HepG2 (cell line): ENCODE data around the gene ACACA. TPM values are rescaled to one million over a fixed set of nuclear protein-coding genes. Genes with fewer than 3 reads are reported as not detected.

Experiments
- ATAC-seq: fragments of 200-7000 bp; cut with Tn5 transposase; 3 replicates; pipeline ENCODE4 v1.9.1; 2020; ENCODE audit warnings: mild to moderate bottlenecking, moderate library complexity
- BruUV-seq: library from RNA; stranded (reverse); fragments of 400-500 nt; replicated peaks from 2 replicates; lab custom pipeline; 2021; lab: Mats Ljungman, UMichigan
- CTCF ChIA-PET: fragments of 300-600 bp; formaldehyde crosslinking; extraction: SDS; loops from one replicate; lab custom pipeline; 2021; ENCODE audit warnings: low total read pairs, inconsistent platforms, low intra/inter-chr PET ratio; lab: Yijun Ruan, JAX
- POLR2A ChIA-PET: fragments of 350-600 bp; sonication (Branson Sonifier 250); formaldehyde crosslinking; loops from one replicate; lab custom pipeline; 2020; ENCODE audit warnings: antibody characterized with exemption, inconsistent platforms; lab: Yijun Ruan, JAX
- DNase-seq: peaks from one replicate; pipeline ENCODE4 v3.0.0-alpha.2; 2015; ENCODE audit warnings: low spot score
- FAIRE-seq: peaks from 3 replicates; lab custom pipeline; 2011; peaks lifted over from hg19 to GRCh38; lab: Jason Lieb, UNC
- H2AFZ ChIP-seq: one replicate; pipeline ENCODE4 v1.6.1; 2011; ENCODE audit warnings: low read length, inconsistent platforms
- H3K27ac ChIP-seq: fragments of 300-600 bp; 3 replicates; pipeline ENCODE4 v1.8.0; 2011; ENCODE audit warnings: mixed run types, mild to moderate bottlenecking, mixed read lengths, low read length, inconsistent platforms; ENCODE audit not compliant: insufficient read depth; ENCODE audit errors: extremely low read length
- H3K27me3 ChIP-seq, 2 experiments: fragments of 200-600 bp in 1 of 2; 2 replicates in 1 of 2; 3 replicates in 1 of 2; pipeline versions ENCODE4 v1.6.0 to v1.8.0; 2011; ENCODE audit warnings: low read length in 2 of 2, mild to moderate bottlenecking in 2 of 2, moderate library complexity in 2 of 2, inconsistent platforms in 1 of 2; ENCODE audit not compliant: insufficient read depth in 2 of 2, control insufficient read depth in 1 of 2
- H3K36me3 ChIP-seq, 2 experiments: fragments of 200-600 bp in 1 of 2; replicated peaks in 1 of 2; 2 replicates in 1 of 2; 3 replicates in 1 of 2; pipeline versions ENCODE4 v1.5.1 to v1.8.0; 2011; ENCODE audit warnings: low read length in 2 of 2, inconsistent platforms in 1 of 2; ENCODE audit not compliant: insufficient read depth in 2 of 2, control insufficient read depth in 1 of 2
- H3K4me1 ChIP-seq: 2 replicates; pipeline ENCODE4 v1.5.1; 2012; ENCODE audit warnings: low read length, inconsistent platforms; ENCODE audit not compliant: insufficient read depth
- H3K4me2 ChIP-seq: 2 replicates; pipeline ENCODE4 v1.6.0; 2011; ENCODE audit warnings: low read depth, low read length, inconsistent platforms
- H3K4me3 ChIP-seq, 3 experiments: fragments of 200-600 bp in 1 of 3; sonication (generic), shearing (Covaris generic) in 1 of 3; replicated peaks in 1 of 3; 2 replicates each; pipeline ENCODE4 v1.5.1; 2011 to 2016; ENCODE audit warnings: low read length in 3 of 3, inconsistent platforms in 2 of 3, low read depth in 2 of 3, mild to moderate bottlenecking in 2 of 3, control low read depth in 1 of 3, mixed read lengths in 1 of 3; ENCODE audit not compliant: insufficient read depth in 1 of 3
- H3K79me2 ChIP-seq: one replicate; pipeline ENCODE4 v1.6.1; 2011; ENCODE audit warnings: low read length, inconsistent platforms; ENCODE audit not compliant: insufficient read depth
- H3K9ac ChIP-seq: 2 replicates; pipeline ENCODE4 v1.6.0; 2011; ENCODE audit warnings: mild to moderate bottlenecking, low read depth, low read length, inconsistent platforms; ENCODE audit not compliant: insufficient read depth
- H3K9me3 ChIP-seq: 2 replicates; pipeline ENCODE4 v1.5.1; 2012; ENCODE audit warnings: mild to moderate bottlenecking, low read length
- H4K20me1 ChIP-seq: 2 replicates; pipeline ENCODE4 v1.6.0; 2011; ENCODE audit warnings: inconsistent platforms, mild to moderate bottlenecking, low read length, moderate library complexity; ENCODE audit not compliant: insufficient read depth
- ARNTL ChIP-seq: sonication (generic); formaldehyde crosslinking; IDR thresholded peaks from 2 replicates; pipeline ENCODE4 v1.4.0; 2020; ENCODE audit warnings: mild to moderate bottlenecking, missing genetic modification reagents
- DR1 ChIP-seq: sonication (generic); formaldehyde crosslinking; IDR thresholded peaks from 2 replicates; pipeline ENCODE4 v1.8.0; 2021; ENCODE audit warnings: mild to moderate bottlenecking, missing genetic modification reagents, inconsistent platforms
- ESRRA ChIP-seq: sonication (generic); formaldehyde crosslinking; IDR thresholded peaks from 2 replicates; pipeline ENCODE4 v1.5.1; 2020; ENCODE audit warnings: mild to moderate bottlenecking, low read depth, missing genetic modification reagents
- KLF11 ChIP-seq: IDR thresholded peaks from 2 replicates; pipeline ENCODE4 v1.6.1; 2016; ENCODE audit warnings: missing compliant biosample characterization
- MAFG ChIP-seq: sonication (generic); formaldehyde crosslinking; IDR thresholded peaks from 2 replicates; pipeline ENCODE4 v1.5.1; 2020; ENCODE audit warnings: mild to moderate bottlenecking, missing genetic modification reagents
- MAZ ChIP-seq, 2 experiments: sonication (generic) in 1 of 2; formaldehyde crosslinking in 1 of 2; IDR thresholded peaks; 2 replicates each; pipeline versions ENCODE4 v1.5.0 to v1.6.1; 2012 to 2020; ENCODE audit warnings: low read depth in 2 of 2, mild to moderate bottlenecking in 2 of 2, borderline replicate concordance in 1 of 2, improper control_type of control experiment in 1 of 2, low read length in 1 of 2, missing genetic modification reagents in 1 of 2, moderate library complexity in 1 of 2
- MTA1 ChIP-seq: sonication (generic); formaldehyde crosslinking; IDR thresholded peaks from 2 replicates; pipeline ENCODE4 v1.4.0; 2020; ENCODE audit warnings: missing genetic modification reagents, mild to moderate bottlenecking, borderline replicate concordance
- REL ChIP-seq: sonication (generic); formaldehyde crosslinking; conservative IDR thresholded peaks from 2 replicates; pipeline ENCODE4 v1.8.0; 2022; ENCODE audit warnings: mild to moderate bottlenecking, missing genetic modification reagents, moderate library complexity
- REXO4 ChIP-seq: sonication (generic); formaldehyde crosslinking; IDR thresholded peaks from 2 replicates; pipeline ENCODE4 v1.8.0; 2022; ENCODE audit warnings: missing genetic modification reagents, mild to moderate bottlenecking, borderline replicate concordance
- RFXAP ChIP-seq: sonication (generic); formaldehyde crosslinking; IDR thresholded peaks from 2 replicates; pipeline ENCODE4 v1.4.0; 2020; ENCODE audit warnings: missing genetic modification reagents, borderline replicate concordance
- TEAD3 ChIP-seq: optimal IDR thresholded peaks from 2 replicates; pipeline ENCODE3; 2016; ENCODE audit warnings: borderline replicate concordance
- THAP11 ChIP-seq: IDR thresholded peaks from 2 replicates; pipeline ENCODE4 v1.6.1; 2016; ENCODE audit warnings: missing biosample characterization, missing genetic modification reagents
- ZBTB34 ChIP-seq: sonication (generic); formaldehyde crosslinking; IDR thresholded peaks from 2 replicates; pipeline ENCODE4 v1.8.0; 2022; ENCODE audit warnings: mild to moderate bottlenecking, missing genetic modification reagents
- ZMYM3 ChIP-seq: sonication (generic); formaldehyde crosslinking; IDR thresholded peaks from 2 replicates; pipeline ENCODE4 v1.5.1; 2020; ENCODE audit warnings: mild to moderate bottlenecking, missing genetic modification reagents
- ZNF431 ChIP-seq: sonication (generic); formaldehyde crosslinking; IDR thresholded peaks from 2 replicates; pipeline ENCODE4 v1.9.0; 2022; ENCODE audit warnings: missing genetic modification reagents, low read depth, mild to moderate bottlenecking, borderline replicate concordance
- ZNF496 ChIP-seq: sonication (generic); formaldehyde crosslinking; IDR thresholded peaks from 2 replicates; pipeline ENCODE4 v1.8.1; 2023; ENCODE audit warnings: mild to moderate bottlenecking, moderate library complexity, missing genetic modification reagents; ENCODE audit not compliant: insufficient replicate concordance
- ZNF501 ChIP-seq: sonication (generic); formaldehyde crosslinking; IDR thresholded peaks from 2 replicates; pipeline ENCODE4 v1.5.1; 2020; ENCODE audit warnings: mild to moderate bottlenecking, moderate library complexity, missing genetic modification reagents
- ZNF589 ChIP-seq: sonication (generic); formaldehyde crosslinking; conservative IDR thresholded peaks from 2 replicates; pipeline ENCODE4 v1.8.0; 2022; ENCODE audit warnings: mild to moderate bottlenecking, moderate library complexity, missing genetic modification reagents
- WGBS: methylation state at CpG from one replicate; pipeline ENCODE4 v1.1.6; 2017; ENCODE audit warnings: low lambda C conversion rate; 5-methylcytosine and 5-hydroxymethylcytosine counted together
- in situ Hi-C: cut with HindIII; loops from 2 replicates; pipeline ENCODE4 v1.10.0; 2017; ENCODE audit warnings: low pct_unique_long_range_greater_than_20kb; ENCODE audit not compliant: extremely low pct_ligation_motif_present
- intact Hi-C: fragments of 100-400 bp; cut with micrococcal nuclease; formaldehyde crosslinking; loops from one replicate; pipeline ENCODE4 v1.10.0; 2022; ENCODE audit not compliant: unreplicated experiment
- polyA plus RNA-seq, 8 experiments: library from polyadenylated mRNA; depleted of rRNA in 3 of 8; stranded (reverse) in 7 of 8; unstranded in 1 of 8; fragments of >200 nt; fragmentation: Illumina TruSeq in 4 of 8; extraction: Trizol in 4 of 8; gene quantifications; 2 replicates each; pipeline versions ENCODE4 v1.2.1 to v1.2.3, GENCODE V29; 2011 to 2016; ENCODE audit warnings: low read depth in 4 of 8, missing spikeins in 1 of 8, mixed read lengths in 1 of 8; ENCODE audit not compliant: insufficient read depth in 1 of 8
- total RNA-seq, 5 experiments: library from RNA; depleted of rRNA; stranded (reverse); fragments of >200 nt; fragmentation: Illumina TruSeq; extraction: Trizol; gene quantifications; 2 replicates each; pipeline ENCODE4 v1.2.3, GENCODE V29; 2016; ENCODE audit warnings: low read depth in 1 of 5

ACACA gene
- total and polyA plus RNA-seq, 2 of the 13 experiments (the other 11 are each of a cell fraction or from before 2014, with no cell fraction given) = 39.2 to 47.2 TPM

- TF ChIP-seq REL (CRISPR knock-in tag) = no peak
- TF ChIP-seq ZNF589 (CRISPR knock-in tag) = no peak
- TF ChIP-seq, all 625 proteins: peak for 0
These were observed 269.5 kb downstream of the ACACA start (continued) for GRCh38 chr17:37137070-37137610.

DNA sequence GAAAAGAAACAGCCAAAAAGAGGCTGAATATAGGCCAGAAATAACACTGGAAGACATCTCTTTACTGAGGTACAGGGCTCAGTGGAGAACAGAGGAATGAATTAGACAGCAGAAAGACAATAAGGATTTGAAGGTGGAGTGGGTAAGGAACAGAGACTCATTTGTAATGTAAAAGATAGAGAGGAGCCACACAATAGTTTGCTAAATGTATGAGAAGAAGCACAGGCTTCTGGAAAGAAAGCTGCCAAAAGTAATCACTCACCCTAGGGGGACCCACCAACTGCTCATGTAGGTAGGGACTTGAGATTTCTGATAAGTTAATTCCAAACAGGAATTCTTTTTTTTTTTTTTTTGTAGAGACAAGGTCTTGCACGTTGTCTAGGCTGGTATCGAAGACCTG is 271.1 kb downstream of the ACACA start:
- in situ Hi-C loops = no loop called here
- intact Hi-C loops = no loop called here
- Histone ChIP-seq H3K9me3 (no peaks in the 10 kb centered on the region), H3K27ac (no peak overlapping the region), H2AFZ (no peak overlapping the region), H3K4me3 (no peak overlapping the region), H3K4me2 (no peak overlapping the region), H3K4me1 (peaks cover 12% of the 10 kb centered on the region), H3K79me2 (no peaks in the 10 kb centered on the region), H3K9ac (no peak overlapping the region), H3K27me3 (no peaks in the 10 kb centered on the region), H4K20me1 (no peaks in the 10 kb centered on the region), H3K36me3 (peaks cover 2 to 34% of the 10 kb centered on the region in 2 experiments)
- ATAC-seq (no peak), FAIRE-seq (no peak), DNase-seq (no peak)
- TF ChIP-seq MAFG (CRISPR knock-in tag) (no peak), DR1 (CRISPR knock-in tag) (no peak), ESRRA (no peak), ZNF496 (CRISPR knock-in tag) (no peak), ARNTL (no peak)
- ChIA-PET POLR2A (no interaction called here), CTCF (no interaction called here)
- 96% methylated on average over 2 of the region's 2 CpGs for WGBS
- no TSS peak for BruUV-seq

DNA sequence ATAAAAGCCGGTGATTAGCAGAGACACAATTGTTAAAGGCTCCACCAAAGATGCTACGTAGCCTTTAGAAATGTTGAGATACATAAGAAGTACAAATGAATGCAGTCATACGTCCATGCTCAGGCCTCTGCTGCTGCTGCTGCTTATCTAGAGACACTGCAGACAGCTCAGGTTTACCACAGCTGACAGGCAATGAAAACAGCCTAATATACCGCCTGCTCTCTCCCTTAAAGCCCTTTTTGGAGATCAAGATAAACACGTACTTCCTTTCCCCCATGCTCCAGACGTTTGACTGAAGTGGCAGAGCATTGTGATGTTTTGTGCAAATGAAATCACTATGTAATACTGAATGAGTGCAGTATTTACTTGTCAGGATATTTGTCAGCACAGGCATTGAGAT is 272.6 kb downstream of the ACACA start:
- H3K27ac ChIP-seq = no peak overlapping the region
- H4K20me1 ChIP-seq = no peaks in the 10 kb centered on the region
- H2AFZ ChIP-seq = no peak overlapping the region
- intact Hi-C loops (no loop called here), in situ Hi-C loops (no loop called here)
- no peak overlapping the region for H3K9ac ChIP-seq
- no TSS peak for BruUV-seq
- no peak overlapping the region for H3K4me2 ChIP-seq
- FAIRE-seq (no peak), ATAC-seq (no peak), DNase-seq (no peak)
- 84% methylated on average over 5 of the region's 6 CpGs for WGBS
- H3K9me3 ChIP-seq = no peaks in the 10 kb centered on the region
- no peak overlapping the region for H3K4me3 ChIP-seq
- ChIA-PET POLR2A (no interaction called here), CTCF (no interaction called here)
- H3K79me2 ChIP-seq = no peaks in the 10 kb centered on the region
- H3K4me1 ChIP-seq = peaks cover 12% of the 10 kb centered on the region
- H3K36me3 ChIP-seq = peaks cover 3 to 44% of the 10 kb centered on the region in 2 experiments
- H3K27me3 ChIP-seq = no peaks in the 10 kb centered on the region
- TF ChIP-seq RFXAP (no peak), TEAD3 (CRISPR knock-in tag) (no peak), MTA1 (CRISPR knock-in tag) (no peak), THAP11 (CRISPR knock-in tag) (no peak), ZNF501 (no peak), ZMYM3 (no peak), ZBTB34 (CRISPR knock-in tag) (no peak), KLF11 (CRISPR knock-in tag) (no peak), MAZ (IDR thresholded peaks at IDR 0.05; ENCODE audit: borderline replicate concordance, low read depth, low read length) (no peak), MAZ (CRISPR knock-in tag; IDR thresholded peaks at IDR 0.05; ENCODE audit: low read depth) (no peak), REXO4 (CRISPR knock-in tag) (no peak), ZNF431 (CRISPR knock-in tag) (no peak)
